Stimulated activated CD8-positive, alpha-beta memory T cell treated with anti-CD3 and anti-CD28 coated beads, Interleukin-12 subunit alpha, Interleukin-12 subunit beta, amount 100 ng/mL, for 4 hours (primary cell): ENCODE results near the gene PCSK4.
"Not testable (repeated sequence)": the region's sequence is repeated elsewhere in the genome, so short reads cannot be mapped to it uniquely, and the experiment has no call there.

ENCODE experiments used
- DNase-seq: peaks from one replicate; pipeline ENCODE4 v3.0.0-alpha.2; 2020; ENCODE audit warnings: low read depth

Gene PCSK4

DNA sequence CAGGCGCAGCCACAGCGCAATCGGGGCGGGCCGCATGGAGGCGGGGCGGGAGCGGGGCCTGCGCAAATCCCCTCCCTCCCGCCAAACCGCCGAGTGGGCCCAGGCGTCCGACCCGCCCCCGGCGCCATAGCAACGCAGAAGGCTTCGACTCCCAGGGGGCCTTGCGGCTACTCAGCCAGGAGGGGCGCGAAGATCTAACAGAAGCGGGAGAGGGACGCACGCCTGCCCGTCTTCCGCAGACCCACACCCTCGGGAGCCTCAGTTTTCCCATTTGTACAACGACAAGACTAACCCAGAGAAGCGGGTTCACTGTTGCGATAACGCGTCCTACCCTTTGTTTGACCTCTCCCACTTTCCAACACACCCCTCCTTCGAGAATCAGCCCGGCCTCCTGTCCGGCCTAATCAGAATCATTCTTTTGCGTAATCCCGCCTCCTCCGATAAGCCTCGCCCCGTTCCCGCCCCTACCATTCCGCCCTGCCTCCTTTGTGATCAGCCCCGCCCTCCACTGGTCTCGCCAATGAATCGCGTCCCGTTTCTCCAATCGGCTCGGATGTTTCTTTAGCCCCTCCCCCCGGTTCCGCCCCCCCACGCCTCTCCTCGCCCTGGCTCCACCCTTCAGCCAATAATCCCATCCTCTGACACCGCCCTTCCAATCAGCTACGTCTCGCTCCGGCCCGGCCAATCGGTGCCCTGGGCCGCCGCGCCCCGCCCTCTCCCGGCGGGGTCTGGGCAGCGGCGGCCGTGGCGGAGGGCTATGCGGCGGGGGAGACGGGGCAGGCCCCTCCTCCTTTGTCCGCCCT lies at the start of gene PCSK4:
PCSK4 (minus strand) TSS at position 40 of the 803 bp plus-strand sequence; CDS start at position 36, 4 bp downstream.
- peak; percentile 92 for DNase-seq

DNA sequence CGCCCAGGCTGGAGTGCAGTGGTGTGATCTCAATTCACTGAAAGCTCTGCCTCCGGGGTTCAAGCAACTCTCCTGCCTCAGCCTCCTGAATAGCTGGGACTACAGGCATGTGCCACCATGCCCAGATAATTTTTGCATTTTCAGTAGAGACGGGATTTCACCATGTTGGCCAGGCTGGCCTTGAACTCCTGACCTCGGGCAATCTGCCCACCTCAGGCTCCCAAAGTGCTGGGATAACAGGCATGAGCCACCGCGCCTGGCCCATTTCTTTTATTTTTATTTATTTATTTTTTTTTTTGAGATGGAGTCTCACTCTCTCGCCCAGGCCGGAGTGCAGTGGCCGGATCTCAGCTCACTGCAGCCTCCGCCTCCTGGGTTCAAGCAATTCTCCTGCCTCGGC lies 49.6 kb upstream of the PCSK4 start:
- DNase-seq = not testable (repeated sequence)

DNA sequence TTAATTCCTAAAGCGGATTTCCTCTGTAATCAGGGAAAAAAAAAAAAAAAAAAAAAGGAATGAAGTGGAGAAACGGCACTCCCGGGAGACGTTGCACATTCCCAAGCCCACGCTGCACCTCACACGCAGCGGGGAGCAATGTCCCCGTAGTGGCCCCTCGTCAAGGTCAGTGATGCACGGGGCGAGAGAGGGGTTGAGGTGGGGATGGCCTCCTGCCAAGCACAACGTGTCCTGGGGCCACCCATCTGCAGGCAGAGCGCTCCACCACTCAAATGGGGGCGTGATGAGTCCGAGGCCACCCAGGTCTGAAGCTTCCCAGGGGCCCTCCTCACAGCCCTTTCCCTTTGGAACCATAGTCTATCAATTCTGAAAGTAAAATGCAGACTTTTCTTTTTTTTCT lies 48.8 kb upstream of the PCSK4 start:
- no peak for DNase-seq

- DNase-seq = not testable (repeated sequence)
Measured at GRCh38 chr19:1535699-1536098, 45.5 kb upstream of the PCSK4 start.

DNA sequence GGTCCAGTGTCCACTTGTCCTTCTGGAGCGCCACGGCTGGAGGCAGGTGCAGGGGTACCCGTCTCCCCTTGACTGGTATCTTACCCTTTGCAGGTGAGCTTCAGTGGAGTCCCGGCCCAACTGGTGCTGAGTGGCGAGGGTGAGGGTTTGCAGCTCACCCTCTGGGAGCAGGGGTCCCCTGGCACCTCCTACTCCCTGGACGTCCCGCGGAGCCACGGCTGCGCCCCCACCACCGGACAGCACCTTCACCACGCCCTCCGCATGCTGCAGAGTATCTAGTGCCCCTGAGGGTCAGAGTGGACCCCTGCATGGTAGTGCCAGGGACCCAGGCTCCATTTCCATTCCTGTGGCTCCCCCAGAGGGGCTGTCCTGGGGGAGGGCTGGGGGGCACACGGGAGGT lies 44.8 kb upstream of the PCSK4 start:
- no peak for DNase-seq

DNA sequence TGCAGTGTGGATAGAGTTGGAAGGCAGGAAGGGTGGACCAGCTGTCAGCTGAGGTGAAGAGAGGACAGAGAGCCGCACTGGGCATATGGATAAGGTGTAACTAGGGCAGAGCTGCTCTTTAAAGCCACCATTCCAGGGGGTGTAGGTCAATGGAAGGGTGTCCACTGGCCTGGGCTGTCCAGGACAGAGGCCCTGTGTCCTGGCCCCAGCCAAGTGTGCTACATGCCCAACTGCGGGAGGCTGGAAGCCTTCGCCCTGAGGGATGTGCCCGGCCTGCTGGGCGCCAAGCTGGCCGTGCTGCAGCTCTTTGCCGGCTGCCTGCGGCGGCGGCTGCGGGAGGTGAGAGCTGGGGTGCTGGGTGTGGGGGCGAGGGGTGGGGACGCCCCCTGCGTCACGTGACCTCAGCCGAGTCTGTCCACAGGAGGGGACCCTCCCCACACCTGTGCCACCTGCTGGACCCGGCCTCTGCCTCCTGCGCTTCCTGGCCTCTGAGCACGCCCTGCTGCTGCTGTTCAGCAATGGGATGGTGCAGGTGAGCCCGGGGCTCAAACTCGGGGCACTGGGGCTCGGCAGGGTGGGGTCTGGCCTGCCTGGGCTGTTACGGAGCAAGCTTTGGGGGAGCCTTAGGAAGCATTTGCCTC lies 43.5 kb upstream of the PCSK4 start:
- DNase-seq = no peak

GRCh38 chr19:1532003-1532402 lies 41.9 kb upstream of the PCSK4 start:
- DNase-seq = no peak

DNA sequence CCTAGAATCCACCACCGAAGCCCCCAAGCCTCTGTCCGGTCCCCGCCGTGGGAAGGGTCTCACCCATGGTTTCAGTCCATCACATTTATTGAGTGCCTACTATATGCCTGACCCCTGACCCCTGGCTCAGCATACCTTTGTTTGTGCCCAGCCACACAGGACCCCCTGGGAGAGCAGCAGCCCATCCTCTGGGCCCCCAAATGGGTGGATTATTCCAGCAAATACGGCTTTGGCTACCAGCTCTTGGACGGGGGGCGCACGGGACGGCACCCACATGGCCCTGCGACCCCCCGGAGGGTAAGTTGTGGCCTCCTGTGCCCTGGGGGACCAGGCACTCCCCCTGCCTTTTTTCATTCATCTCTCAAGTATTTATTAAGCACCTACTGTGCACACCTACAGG lies 41.4 kb upstream of the PCSK4 start:
- DNase-seq = no peak

DNA sequence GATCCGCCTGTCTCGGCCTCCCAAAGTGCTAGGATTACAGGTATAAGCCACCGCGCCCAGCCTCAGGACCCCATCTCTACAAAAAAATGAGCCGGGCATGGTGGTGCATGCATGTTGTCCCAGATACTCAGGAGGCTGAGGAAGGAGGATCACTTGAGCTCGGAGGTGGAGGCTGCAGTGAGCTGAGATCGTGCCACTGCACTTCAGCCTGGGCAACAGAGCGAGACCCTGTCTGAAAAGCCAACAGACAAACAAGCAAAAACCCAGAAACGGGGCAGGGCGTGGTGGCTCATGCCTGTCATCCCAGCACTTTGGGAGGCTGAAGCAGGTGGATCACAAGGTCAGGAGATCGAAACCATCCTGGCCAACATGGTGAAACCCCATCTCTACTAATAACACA lies 40.7 kb upstream of the PCSK4 start:
- not testable (repeated sequence) for DNase-seq

- DNase-seq = no peak
Measured at GRCh38 chr19:1529430-1529816, 39.3 kb upstream of the PCSK4 start.

DNA sequence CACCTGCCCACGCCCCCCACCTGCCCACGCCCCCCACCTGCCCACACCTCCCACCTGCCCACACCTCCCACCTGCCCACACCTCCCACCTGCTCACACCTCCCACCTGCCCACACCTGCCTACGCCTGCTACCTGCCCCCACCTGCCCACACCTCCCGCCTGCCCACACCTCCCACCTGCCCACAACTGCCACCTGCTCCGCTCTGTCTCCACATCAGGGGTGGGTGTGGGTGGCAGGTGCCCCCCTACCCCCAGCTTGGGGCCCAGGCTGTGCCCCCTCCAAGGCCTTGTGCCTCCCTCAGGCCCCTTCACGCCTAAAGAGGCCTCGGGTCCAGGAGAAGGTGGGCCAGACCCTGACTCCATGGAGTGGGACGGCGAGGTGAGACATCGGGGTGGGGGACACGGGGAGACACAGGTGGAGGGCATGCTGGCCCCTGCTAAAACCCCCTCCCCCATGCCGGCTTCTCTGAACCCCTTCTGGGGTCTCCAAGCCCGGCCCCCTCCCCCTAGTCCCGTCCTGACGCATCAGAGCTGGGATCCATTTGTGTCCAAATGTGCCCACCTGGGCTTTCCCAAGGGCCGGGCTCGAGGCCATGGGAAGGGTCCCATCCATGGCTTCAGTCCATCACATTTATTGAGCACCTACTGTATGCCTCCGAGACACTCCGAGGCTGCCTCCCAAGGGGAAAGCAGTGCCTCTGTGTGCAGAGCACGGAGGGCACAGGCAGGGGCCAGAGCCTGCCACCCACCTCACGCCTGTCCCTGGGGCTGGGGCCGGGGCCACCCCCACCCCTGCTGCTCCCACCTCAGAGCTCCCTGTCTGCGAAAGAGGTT lies 38.7 kb upstream of the PCSK4 start:
- DNase-seq = no peak

GRCh38 chr19:1527650-1528309 lies 37.6 kb upstream of the PCSK4 start:
- no peak for DNase-seq

DNA sequence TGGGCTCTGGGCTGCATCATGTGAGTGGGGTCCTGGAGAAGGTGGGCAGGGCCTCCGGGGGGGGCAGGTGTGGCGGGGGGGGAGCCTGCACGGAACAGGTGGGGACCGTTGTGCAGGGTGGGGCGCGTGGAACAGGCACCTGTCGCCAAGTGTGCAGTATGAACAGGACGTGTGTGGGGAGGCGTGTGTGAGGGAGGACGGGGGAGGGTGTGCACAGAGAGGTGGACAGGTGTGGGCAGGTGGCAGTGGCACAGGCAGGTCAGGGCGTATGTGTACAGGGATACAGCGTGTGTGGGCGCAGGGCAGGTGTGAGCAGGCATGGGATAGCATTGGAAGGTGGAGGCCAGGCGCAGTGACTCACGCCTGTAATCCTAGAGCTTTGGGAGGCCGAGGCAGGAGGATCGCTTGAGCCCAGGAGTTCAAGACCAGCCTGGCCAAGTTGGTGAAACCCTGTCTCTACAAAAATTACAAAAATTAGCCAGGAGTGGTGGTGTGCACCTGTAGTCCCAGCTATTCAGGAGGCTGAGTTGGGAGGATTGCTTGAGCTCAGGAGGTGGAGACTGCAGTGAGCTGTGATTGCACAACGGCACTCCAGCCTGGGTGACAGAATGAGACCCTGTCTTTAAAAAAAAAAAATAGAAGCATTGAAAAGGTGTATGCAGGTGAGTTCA lies 37.0 kb upstream of the PCSK4 start:
- no peak for DNase-seq

DNA sequence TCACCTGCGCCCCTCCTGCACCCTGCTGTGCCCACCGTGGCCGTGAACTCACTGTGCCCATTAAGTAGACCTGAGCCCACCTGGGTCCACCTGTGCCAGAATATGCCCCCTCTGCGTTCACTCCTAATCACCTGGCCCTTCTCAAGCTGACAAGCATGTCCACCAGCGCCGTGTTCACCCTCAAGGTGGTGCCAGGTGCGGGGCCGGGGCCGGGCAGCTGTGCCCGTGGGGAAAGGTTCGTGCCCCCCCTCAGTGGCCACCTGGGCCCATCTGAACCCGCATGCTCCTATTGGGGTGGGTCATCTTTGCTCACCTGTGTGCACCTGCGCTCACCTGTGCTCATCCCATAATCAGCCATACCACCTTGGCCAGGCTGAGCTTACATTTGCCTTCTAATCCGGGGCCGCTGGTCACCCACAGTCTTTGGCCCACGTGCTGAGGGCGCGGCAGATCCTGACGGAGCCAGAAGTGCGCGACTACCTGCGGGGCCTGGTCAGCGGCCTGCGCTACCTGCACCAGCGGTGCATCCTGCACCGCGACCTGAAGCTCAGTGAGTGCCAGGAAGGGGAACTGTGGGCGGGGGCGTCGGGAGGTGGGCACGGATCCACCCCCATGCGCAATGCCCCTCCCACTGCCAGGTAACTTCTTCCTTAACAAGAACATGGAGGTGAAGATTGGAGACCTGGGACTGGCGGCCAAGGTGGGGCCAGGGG lies 36.1 kb upstream of the PCSK4 start:
- no peak for DNase-seq

DNA sequence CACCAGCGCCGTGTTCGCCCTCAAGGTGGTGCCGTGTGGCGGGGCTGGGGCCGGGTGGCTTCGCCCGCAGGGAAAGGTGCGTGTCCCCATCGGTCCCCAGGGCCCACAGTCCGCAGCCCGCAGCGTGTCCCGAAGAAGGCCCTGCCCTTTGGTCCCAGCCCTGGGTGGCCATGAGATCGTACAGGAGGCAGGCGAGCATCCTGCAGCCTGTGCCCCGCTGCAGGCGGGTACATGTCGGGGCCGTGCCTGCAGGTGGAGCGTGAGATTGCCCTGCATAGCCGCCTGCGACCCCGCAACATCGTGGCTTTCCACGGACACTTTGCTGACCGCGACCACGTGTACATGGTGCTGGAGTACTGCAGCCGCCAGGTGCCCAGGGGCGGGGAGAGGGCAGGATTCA lies 35.2 kb upstream of the PCSK4 start:
- DNase-seq = no peak

DNA sequence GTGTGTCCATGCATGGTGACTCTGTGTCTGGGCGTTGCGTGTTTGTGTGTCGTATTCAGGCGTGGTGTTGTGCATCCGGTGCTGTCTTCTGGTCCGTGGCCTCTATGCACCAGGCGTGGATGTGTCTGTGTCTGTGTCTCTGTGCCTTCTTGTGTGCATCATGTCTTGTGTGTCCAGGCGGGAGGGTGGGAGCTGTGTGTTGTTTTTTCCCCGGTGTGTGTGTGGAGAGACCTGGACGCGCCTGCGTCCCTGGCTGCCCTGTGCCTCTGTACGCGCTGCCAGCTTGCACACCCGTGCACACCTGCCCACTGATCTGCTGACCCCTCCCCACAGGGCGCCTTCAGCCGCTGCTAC lies 34.8 kb upstream of the PCSK4 start:
- no peak for DNase-seq

DNA sequence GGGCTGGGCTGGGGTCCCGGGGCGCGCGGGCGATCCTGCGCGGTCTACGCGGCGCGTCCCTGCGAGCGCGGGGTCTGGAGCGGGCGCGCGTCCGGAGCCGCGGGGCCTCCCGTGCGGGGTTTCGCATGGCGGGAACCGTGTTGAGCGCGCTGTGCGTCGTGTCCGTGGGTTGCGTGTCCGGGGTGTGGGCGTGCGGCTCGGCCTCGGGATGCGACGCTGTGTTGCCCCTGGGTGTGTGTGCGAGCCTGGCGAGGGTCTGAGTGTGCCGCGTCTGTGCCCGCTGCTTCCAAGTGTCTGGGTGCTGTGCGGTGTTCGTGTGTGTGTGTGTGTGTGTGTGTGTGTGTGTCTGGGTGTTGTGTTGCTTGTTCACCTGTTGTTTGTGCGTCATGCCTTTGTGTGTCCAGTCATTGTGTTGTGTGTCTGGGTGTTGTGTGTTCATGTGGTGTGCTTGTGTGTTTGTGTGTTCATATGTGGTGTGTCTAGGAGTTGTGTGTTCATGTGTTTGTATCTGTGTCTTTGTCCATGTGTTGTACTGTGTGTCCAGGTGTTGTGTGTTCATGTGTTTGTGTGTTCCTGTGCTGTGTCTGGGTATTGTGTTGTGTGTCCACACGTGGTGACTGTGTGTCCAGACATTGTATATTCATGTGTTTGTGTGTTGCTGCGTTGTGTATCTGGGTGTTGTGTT lies 34.3 kb upstream of the PCSK4 start:
- no peak for DNase-seq

- no peak for DNase-seq
Measured at GRCh38 chr19:1523412-1524286, 33.5 kb upstream of the PCSK4 start, which contains the start of gene PLK5. Gene PLK5 (plus strand): TSS chr19:1524077. CDS start chr19:1526997, 2,920 bp downstream.

DNA sequence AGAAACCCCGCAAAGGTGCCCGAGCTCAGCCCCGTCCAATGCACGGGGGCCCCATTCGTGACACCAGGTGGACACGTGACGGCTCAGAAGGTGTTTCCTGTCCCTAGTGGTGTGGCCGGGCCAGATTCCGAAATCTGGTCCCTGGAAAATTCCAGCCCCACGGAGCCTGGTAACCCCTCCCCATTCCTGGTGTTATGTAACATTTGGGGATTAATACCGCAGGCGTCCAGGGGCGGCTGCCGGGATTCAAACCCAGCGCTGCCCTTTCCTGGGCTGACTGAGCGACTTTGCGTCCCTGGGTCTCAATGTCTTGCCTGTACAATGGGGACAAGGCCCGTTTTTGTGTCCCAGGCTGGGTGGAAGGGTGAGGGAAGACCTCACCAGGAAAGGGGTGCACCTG lies 32.7 kb upstream of the PCSK4 start:
- no peak for DNase-seq
